GM12878 (cell line): ENCODE data around the gene AKT3. TPM values are rescaled to one million over a fixed set of nuclear protein-coding genes. Genes with fewer than 3 reads are reported as not detected.
A peak's percentile ranks its signal among the peaks of the same experiment; 100 is the strongest.

Experiments used
- BMI1 ChIP-seq: fragments of 450-650 bp; IDR thresholded peaks from 2 replicates; pipeline ENCODE4 v1.6.1; 2016; ENCODE audit warnings: mild to moderate bottlenecking, moderate library complexity, borderline replicate concordance
- CBFB ChIP-seq: IDR thresholded peaks from 2 replicates; pipeline ENCODE4 v1.6.1; 2016; ENCODE audit warnings: antibody characterized with exemption, low read depth
- CBX3 ChIP-seq: fragments of 200-600 bp; sonication (generic); IDR thresholded peaks from 2 replicates; pipeline ENCODE4 v1.6.1; 2016; ENCODE audit warnings: low read depth, borderline replicate concordance
- CHD2 ChIP-seq: IDR thresholded peaks from 2 replicates; pipeline ENCODE4 v1.6.1; 2011; ENCODE audit warnings: low read depth, low read length, improper control_type of control experiment, borderline replicate concordance
- EGR1 ChIP-seq, 2 experiments: IDR thresholded peaks; 1 replicate in 1 of 2; 2 replicates in 1 of 2; pipeline ENCODE4 v1.6.1; 2011 to 2012; ENCODE audit warnings: low read depth in 2 of 2, low read length in 2 of 2, borderline replicate concordance in 1 of 2, mild to moderate bottlenecking in 1 of 2, moderate library complexity in 1 of 2
- EP300 ChIP-seq, 2 experiments: fragments of 150-350 bp in 1 of 2; IDR thresholded peaks; 2 replicates each; pipeline ENCODE4 v1.6.1; 2011 to 2012; ENCODE audit warnings: low read depth in 2 of 2, low read length in 2 of 2, borderline replicate concordance in 1 of 2, improper control_type of control experiment in 1 of 2, inconsistent platforms in 1 of 2; ENCODE audit not compliant: control insufficient read depth in 1 of 2
- ETV6 ChIP-seq, 2 experiments: fragments of 450-650 bp in 1 of 2; IDR thresholded peaks in 1 of 2; conservative IDR thresholded peaks in 1 of 2; 2 replicates each; pipeline ENCODE4 v1.6.1; 2014; ENCODE audit warnings: antibody characterized with exemption in 1 of 2, borderline replicate concordance in 1 of 2, low read depth in 1 of 2, mild to moderate bottlenecking in 1 of 2, moderate library complexity in 1 of 2
- MEF2A ChIP-seq: IDR thresholded peaks from 2 replicates; pipeline ENCODE4 v1.6.1; 2011; ENCODE audit warnings: low read depth, mild to moderate bottlenecking, low read length, moderate library complexity; ENCODE audit not compliant: insufficient read depth
- MTA2 ChIP-seq: fragments of 450-650 bp; IDR thresholded peaks from 2 replicates; pipeline ENCODE4 v1.6.1; 2016; ENCODE audit warnings: low read depth, mild to moderate bottlenecking, moderate library complexity
- PAX8 ChIP-seq: fragments of 450-650 bp; IDR thresholded peaks from 2 replicates; pipeline ENCODE4 v1.6.1; 2017; ENCODE audit warnings: mild to moderate bottlenecking, moderate library complexity
- POLR2A ChIP-seq: IDR thresholded peaks from 2 replicates; pipeline ENCODE4 v1.6.1; 2011; ENCODE audit warnings: low read depth, mild to moderate bottlenecking, low read length
- RUNX3 ChIP-seq: IDR thresholded peaks from 2 replicates; pipeline ENCODE4 v1.6.1; 2012; ENCODE audit warnings: low read length, inconsistent platforms
- SMARCA5 ChIP-seq: fragments of 450-650 bp; IDR thresholded peaks from 2 replicates; pipeline ENCODE4 v1.6.1; 2017; ENCODE audit warnings: mild to moderate bottlenecking
- ZNF217 ChIP-seq: fragments of 450-650 bp; IDR thresholded peaks from 2 replicates; pipeline ENCODE4 v1.6.1; 2017; ENCODE audit warnings: antibody characterized with exemption, mild to moderate bottlenecking
- ZNF274 ChIP-seq: IDR thresholded peaks from one replicate; pipeline ENCODE4 v1.8.0; 2011; ENCODE audit not compliant: insufficient read length, insufficient read depth
- ZNF384 ChIP-seq: IDR thresholded peaks from 2 replicates; pipeline ENCODE4 v1.6.1; 2012; ENCODE audit warnings: low read depth, mild to moderate bottlenecking, low read length, improper control_type of control experiment, borderline replicate concordance
- ZSCAN29 ChIP-seq: fragments of 450-650 bp; IDR thresholded peaks from 2 replicates; pipeline ENCODE4 v1.6.1; 2017; ENCODE audit warnings: mild to moderate bottlenecking, moderate library complexity
- polyA plus RNA-seq, 11 experiments: library from polyadenylated mRNA; depleted of rRNA in 4 of 11; unstranded in 6 of 11; stranded (reverse) in 5 of 11; fragments of >200 nt; fragmentation: Nextera tagmentation in 4 of 11; fragmentation: Illumina TruSeq in 1 of 11; extraction: Ambion mirVana in 4 of 11; extraction: Trizol in 1 of 11; gene quantifications; 1 replicate in 1 of 11; 2 replicates in 10 of 11; pipeline versions ENCODE4 v1.2.1 to v1.2.3, GENCODE V29; 2011 to 2016; ENCODE audit warnings: inconsistent platforms in 2 of 11, missing spikeins in 2 of 11, low read depth in 1 of 11
- total RNA-seq, 4 experiments: library from RNA; depleted of rRNA in 3 of 4; stranded (reverse); fragments of >200 nt in 3 of 4; fragmentation: Illumina TruSeq in 1 of 4; extraction: Trizol in 1 of 4; gene quantifications; 2 replicates each; pipeline versions ENCODE4 v1.2.1 to v1.2.3, GENCODE V29; 2013 to 2021
- TF ChIP-seq, protein P1 (sequence below): fragments of 150-350 bp; IDR thresholded peaks from 2 replicates; pipeline ENCODE4 v1.6.1; 2014; ENCODE audit warnings: mild to moderate bottlenecking, low read depth, low read length
- TF ChIP-seq, protein P2 (sequence below): IDR thresholded peaks from 2 replicates; pipeline ENCODE4 v1.6.1; 2012; ENCODE audit warnings: low read length, inconsistent platforms
- TF ChIP-seq, protein P3 (sequence below): IDR thresholded peaks from 2 replicates; pipeline ENCODE4 v1.6.1; 2011; ENCODE audit warnings: low read depth, low read length, improper control_type of control experiment, borderline replicate concordance
- TF ChIP-seq, protein P4 (sequence below): IDR thresholded peaks from 2 replicates; pipeline ENCODE4 v1.6.1; 2012; ENCODE audit warnings: low read depth, low read length, improper control_type of control experiment
- TF ChIP-seq, protein P5 (sequence below): IDR thresholded peaks from 2 replicates; pipeline ENCODE4 v1.6.1; 2012; ENCODE audit warnings: low read depth, low read length, improper control_type of control experiment
- TF ChIP-seq, protein P6 (sequence below): fragments of 450-650 bp; IDR thresholded peaks from 2 replicates; pipeline ENCODE4 v1.6.1; 2017; ENCODE audit warnings: mild to moderate bottlenecking

Gene AKT3
- total and polyA plus RNA-seq, 10 of the 15 experiments (the other 5 are each of a cell fraction or from before 2014, with no cell fraction given): 0.03 to 0.56 (median 0.19) TPM

DNA sequence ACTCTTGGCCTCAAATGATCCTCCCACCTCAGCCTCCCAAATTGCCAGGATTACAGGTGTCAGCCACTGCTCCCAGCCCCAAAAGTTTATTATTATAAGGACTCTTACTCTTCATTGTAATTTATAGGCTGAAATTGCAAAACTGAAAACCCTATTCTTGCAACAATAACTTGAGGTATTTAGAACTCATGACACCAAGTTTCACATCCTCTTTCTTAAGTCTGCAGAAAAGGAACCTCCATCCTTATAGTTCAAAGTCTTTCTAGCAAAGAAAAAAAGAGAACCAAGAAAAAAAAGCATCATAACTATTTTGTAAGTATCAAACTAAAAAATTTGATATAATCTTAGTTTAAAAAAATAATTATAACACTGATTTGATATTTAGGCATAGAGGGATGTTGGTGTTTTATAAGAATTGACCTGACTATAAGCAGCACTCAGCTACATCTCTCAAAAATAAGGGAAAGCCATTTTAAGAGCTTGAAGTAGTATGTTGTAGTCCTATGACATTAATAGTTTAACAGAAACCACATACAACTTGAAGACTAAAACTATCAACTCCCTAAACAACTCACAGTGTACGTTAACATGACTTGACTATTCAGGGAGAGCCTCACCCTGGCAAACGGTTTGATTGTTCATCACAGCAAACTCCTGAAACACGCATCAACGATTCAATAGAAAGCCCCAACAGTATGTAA, 122.4 kb downstream of the AKT3 start (continued):
- TF ChIP-seq SMARCA5 (no peak; the same call in none of the 2 replicates), CHD2 (no peak; the same call in 1 of the 2 replicates), EGR1 (IDR thresholded peaks at IDR 0.05; ENCODE audit: borderline replicate concordance in 1 of 2, low read depth in 2 of 2, low read length in 2 of 2) (no peak), MEF2A (peak; percentile 70), BMI1 (no peak; the same call in 1 of the 2 replicates), ZSCAN29 (no peak), ZNF384 (peak; percentile 76; the same call in 1 of the 2 replicates), ZNF274 (no peak), PAX8 (no peak), ETV6 (conservative IDR thresholded peaks at IDR 0.05 in 1 of 2, IDR thresholded peaks at IDR 0.05 in 1 of 2; ENCODE audit: borderline replicate concordance in 1 of 2, low read depth in 1 of 2) (no peak), CBX3 (no peak), ZNF217 (peak; percentile 94), MTA2 (peak; percentile 70; the same call in 1 of the 2 replicates), RUNX3 (peak; percentile 53), CBFB (no peak), EP300 (IDR thresholded peaks at IDR 0.05; ENCODE audit: borderline replicate concordance in 1 of 2, control insufficient read depth in 1 of 2, low read depth in 2 of 2, low read length in 2 of 2) (peak; percentile 74 to 78; a peak in 3 of 4 replicates), POLR2A (no peak)
- TF ChIP-seq, protein P1, sequence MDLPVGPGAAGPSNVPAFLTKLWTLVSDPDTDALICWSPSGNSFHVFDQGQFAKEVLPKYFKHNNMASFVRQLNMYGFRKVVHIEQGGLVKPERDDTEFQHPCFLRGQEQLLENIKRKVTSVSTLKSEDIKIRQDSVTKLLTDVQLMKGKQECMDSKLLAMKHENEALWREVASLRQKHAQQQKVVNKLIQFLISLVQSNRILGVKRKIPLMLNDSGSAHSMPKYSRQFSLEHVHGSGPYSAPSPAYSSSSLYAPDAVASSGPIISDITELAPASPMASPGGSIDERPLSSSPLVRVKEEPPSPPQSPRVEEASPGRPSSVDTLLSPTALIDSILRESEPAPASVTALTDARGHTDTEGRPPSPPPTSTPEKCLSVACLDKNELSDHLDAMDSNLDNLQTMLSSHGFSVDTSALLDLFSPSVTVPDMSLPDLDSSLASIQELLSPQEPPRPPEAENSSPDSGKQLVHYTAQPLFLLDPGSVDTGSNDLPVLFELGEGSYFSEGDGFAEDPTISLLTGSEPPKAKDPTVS: no peak
- TF ChIP-seq, protein P2, sequence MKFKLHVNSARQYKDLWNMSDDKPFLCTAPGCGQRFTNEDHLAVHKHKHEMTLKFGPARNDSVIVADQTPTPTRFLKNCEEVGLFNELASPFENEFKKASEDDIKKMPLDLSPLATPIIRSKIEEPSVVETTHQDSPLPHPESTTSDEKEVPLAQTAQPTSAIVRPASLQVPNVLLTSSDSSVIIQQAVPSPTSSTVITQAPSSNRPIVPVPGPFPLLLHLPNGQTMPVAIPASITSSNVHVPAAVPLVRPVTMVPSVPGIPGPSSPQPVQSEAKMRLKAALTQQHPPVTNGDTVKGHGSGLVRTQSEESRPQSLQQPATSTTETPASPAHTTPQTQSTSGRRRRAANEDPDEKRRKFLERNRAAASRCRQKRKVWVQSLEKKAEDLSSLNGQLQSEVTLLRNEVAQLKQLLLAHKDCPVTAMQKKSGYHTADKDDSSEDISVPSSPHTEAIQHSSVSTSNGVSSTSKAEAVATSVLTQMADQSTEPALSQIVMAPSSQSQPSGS: peak; percentile 53; the same call in 1 of the 2 replicates
- TF ChIP-seq, protein P3, sequence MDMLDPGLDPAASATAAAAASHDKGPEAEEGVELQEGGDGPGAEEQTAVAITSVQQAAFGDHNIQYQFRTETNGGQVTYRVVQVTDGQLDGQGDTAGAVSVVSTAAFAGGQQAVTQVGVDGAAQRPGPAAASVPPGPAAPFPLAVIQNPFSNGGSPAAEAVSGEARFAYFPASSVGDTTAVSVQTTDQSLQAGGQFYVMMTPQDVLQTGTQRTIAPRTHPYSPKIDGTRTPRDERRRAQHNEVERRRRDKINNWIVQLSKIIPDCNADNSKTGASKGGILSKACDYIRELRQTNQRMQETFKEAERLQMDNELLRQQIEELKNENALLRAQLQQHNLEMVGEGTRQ: no peak
- TF ChIP-seq, protein P4, sequence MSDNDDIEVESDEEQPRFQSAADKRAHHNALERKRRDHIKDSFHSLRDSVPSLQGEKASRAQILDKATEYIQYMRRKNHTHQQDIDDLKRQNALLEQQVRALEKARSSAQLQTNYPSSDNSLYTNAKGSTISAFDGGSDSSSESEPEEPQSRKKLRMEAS: no peak
- TF ChIP-seq, protein P5, sequence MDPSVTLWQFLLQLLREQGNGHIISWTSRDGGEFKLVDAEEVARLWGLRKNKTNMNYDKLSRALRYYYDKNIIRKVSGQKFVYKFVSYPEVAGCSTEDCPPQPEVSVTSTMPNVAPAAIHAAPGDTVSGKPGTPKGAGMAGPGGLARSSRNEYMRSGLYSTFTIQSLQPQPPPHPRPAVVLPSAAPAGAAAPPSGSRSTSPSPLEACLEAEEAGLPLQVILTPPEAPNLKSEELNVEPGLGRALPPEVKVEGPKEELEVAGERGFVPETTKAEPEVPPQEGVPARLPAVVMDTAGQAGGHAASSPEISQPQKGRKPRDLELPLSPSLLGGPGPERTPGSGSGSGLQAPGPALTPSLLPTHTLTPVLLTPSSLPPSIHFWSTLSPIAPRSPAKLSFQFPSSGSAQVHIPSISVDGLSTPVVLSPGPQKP: no peak
- TF ChIP-seq, protein P6, sequence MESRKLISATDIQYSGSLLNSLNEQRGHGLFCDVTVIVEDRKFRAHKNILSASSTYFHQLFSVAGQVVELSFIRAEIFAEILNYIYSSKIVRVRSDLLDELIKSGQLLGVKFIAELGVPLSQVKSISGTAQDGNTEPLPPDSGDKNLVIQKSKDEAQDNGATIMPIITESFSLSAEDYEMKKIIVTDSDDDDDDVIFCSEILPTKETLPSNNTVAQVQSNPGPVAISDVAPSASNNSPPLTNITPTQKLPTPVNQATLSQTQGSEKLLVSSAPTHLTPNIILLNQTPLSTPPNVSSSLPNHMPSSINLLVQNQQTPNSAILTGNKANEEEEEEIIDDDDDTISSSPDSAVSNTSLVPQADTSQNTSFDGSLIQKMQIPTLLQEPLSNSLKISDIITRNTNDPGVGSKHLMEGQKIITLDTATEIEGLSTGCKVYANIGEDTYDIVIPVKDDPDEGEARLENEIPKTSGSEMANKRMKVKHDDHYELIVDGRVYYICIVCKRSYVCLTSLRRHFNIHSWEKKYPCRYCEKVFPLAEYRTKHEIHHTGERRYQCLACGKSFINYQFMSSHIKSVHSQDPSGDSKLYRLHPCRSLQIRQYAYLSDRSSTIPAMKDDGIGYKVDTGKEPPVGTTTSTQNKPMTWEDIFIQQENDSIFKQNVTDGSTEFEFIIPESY: no peak
